Heart left ventricle (tissue), 13 donors: Measurements from ENCODE around the gene NEUROD2.

Source experiments
- CTCF ChIP-seq, 12 donors: fragments of 200-600 bp; sonication (generic) in 4 of 12; IDR thresholded peaks; one replicate each; pipeline versions ENCODE4 v1.5.0 to v1.8.0; 2018 to 2022; ENCODE audit warnings: antibody characterized with exemption in 12 of 12, mild to moderate bottlenecking in 5 of 12
- POLR2A ChIP-seq, 2 donors: fragments of 450-650 bp; IDR thresholded peaks; one replicate each; pipeline ENCODE4 v1.6.1; 2017; ENCODE audit warnings: antibody characterized with exemption in 2 of 2, mild to moderate bottlenecking in 2 of 2, moderate library complexity in 2 of 2
- donor health status: ischemic (EF 13 %, LVEDD 7.1; RV severe dilation, severe dysfunction).
- donor health status: DM: no; HTN: yes; CAD: no.
- donor health status: DM: no; HTN: no; CAD: no.
- donor health status: ischemic (EF 25% LVEDD 6.9; RV normal size, moderate dysfunction).
- donor health status: ischemic (EF 25% LVEDD 5.7; RV mildly dilated, moderate dysfunction).
- donor health status: ischemic (EF 35%, LVEDD 5.7; RV mildly dilated, moderate dysfunction).
- donor health status: nonischemic (EF 11% LVEDD 7.7; RV severe dilation, severe dysfunction).
- donor health status: DM: yes; HTN: yes; CAD: no.
- donor health status: PGD.
- donor health status: ischemic (EF 29% LVEDD 5.4; RV normal size, mild dysfunction).
- donor health status: nonischemic (EF 23%, LVEDD 6.1; RV moderate dilation, normal function).

- TF ChIP-seq CTCF (IDR thresholded peaks at IDR 0.05) (no peak), POLR2A (IDR thresholded peaks at IDR 0.05) (no peak)
These were observed 43.4 kb downstream of the NEUROD2 start for GRCh38 chr17:39564211-39564848.
